ENCODE data around the gene VIT.

- TF ChIP-seq CTCF (conservative IDR thresholded peaks at IDR 0.05; ENCODE audit: low read length), result no peak
- no peak for TF ChIP-seq EZH2phosphoT487 (IDR thresholded peaks at IDR 0.05; ENCODE audit: borderline replicate concordance)
Observed at GRCh38 chr2:36855429-36855828, 158.9 kb downstream of the VIT start.

Measured in Loucy (cell line).